SK-N-SH treated with all-trans-retinoic acid at 6 μM for 48 hours (cell line): ENCODE data around the gene MEGF9.

ENCODE experiments used
- ATAC-seq: fragments of 200-7000 bp; cut with Tn5 transposase; 3 replicates; pipeline ENCODE4 v1.9.1; 2020; ENCODE audit warnings: mild to moderate bottlenecking, moderate library complexity
- ARNTL ChIP-seq: fragments of 450-650 bp; formaldehyde crosslinking; IDR thresholded peaks from 2 replicates; pipeline ENCODE4 v1.5.0; 2020; ENCODE audit warnings: low read depth, mild to moderate bottlenecking, moderate library complexity, borderline replicate concordance
- ESRRG ChIP-seq: fragments of 250-450 bp; sonication (Bioruptor Pico); IDR thresholded peaks from 2 replicates; pipeline ENCODE4 v1.6.1; 2021; ENCODE audit warnings: mild to moderate bottlenecking
- GLIS3 ChIP-seq: fragments of 250-450 bp; sonication (Bioruptor Pico); IDR thresholded peaks from 2 replicates; pipeline ENCODE4 v1.5.0; 2020; ENCODE audit warnings: mild to moderate bottlenecking, moderate library complexity
- ISL1 ChIP-seq: fragments of 250-450 bp; sonication (Bioruptor Pico); IDR thresholded peaks from 2 replicates; pipeline ENCODE4 v2.1.2; 2022; ENCODE audit warnings: mild to moderate bottlenecking, moderate library complexity
- OSR1 ChIP-seq: fragments of 250-450 bp; sonication (Bioruptor Pico); IDR thresholded peaks from 2 replicates; pipeline ENCODE4 v1.8.0; 2022; ENCODE audit warnings: moderate library complexity, mild to moderate bottlenecking, inconsistent platforms
- PPARA ChIP-seq: fragments of 250-450 bp; sonication (Bioruptor Pico); IDR thresholded peaks from 2 replicates; pipeline ENCODE4 v1.5.0; 2020; ENCODE audit warnings: mild to moderate bottlenecking, borderline replicate concordance
- TOX ChIP-seq: fragments of 250-450 bp; sonication (Bioruptor Pico); IDR thresholded peaks from 2 replicates; pipeline ENCODE4 v1.8.0; 2021; ENCODE audit warnings: mild to moderate bottlenecking, moderate library complexity, borderline replicate concordance
- ZC3H10 ChIP-seq: fragments of 250-450 bp; sonication (Bioruptor Pico); IDR thresholded peaks from 2 replicates; pipeline ENCODE4 v1.5.1; 2021; ENCODE audit warnings: mild to moderate bottlenecking, moderate library complexity
- ZFP3 ChIP-seq: fragments of 250-450 bp; sonication (Bioruptor Pico); IDR thresholded peaks from 2 replicates; pipeline ENCODE4 v1.5.0; 2020; ENCODE audit warnings: mild to moderate bottlenecking, moderate library complexity
- ZFP30 ChIP-seq: fragments of 450-650 bp; formaldehyde crosslinking; IDR thresholded peaks from 2 replicates; pipeline ENCODE4 v1.5.0; 2022; ENCODE audit warnings: mild to moderate bottlenecking, moderate library complexity
- ZNF565 ChIP-seq: fragments of 450-650 bp; formaldehyde crosslinking; conservative IDR thresholded peaks from 2 replicates; pipeline ENCODE4 v1.5.0; 2020; ENCODE audit warnings: low read depth, mild to moderate bottlenecking, moderate library complexity
- ZNF70 ChIP-seq: fragments of 450-650 bp; formaldehyde crosslinking; IDR thresholded peaks from 2 replicates; pipeline ENCODE4 v1.5.0; 2020; ENCODE audit warnings: mild to moderate bottlenecking, moderate library complexity
- ZNF8 ChIP-seq: fragments of 450-650 bp; formaldehyde crosslinking; IDR thresholded peaks from 2 replicates; pipeline ENCODE4 v1.5.0; 2020; ENCODE audit warnings: mild to moderate bottlenecking, moderate library complexity
- TF ChIP-seq, protein P1 (sequence below): fragments of 250-450 bp; sonication (Bioruptor Pico); IDR thresholded peaks from 2 replicates; pipeline ENCODE4 v1.5.0; 2020; ENCODE audit warnings: mild to moderate bottlenecking, moderate library complexity
- TF ChIP-seq, protein P2 (sequence below): fragments of 250-450 bp; sonication (Bioruptor Pico); IDR thresholded peaks from 2 replicates; pipeline ENCODE4 v1.8.0; 2021; ENCODE audit warnings: low read depth, mild to moderate bottlenecking, moderate library complexity, borderline replicate concordance
- TF ChIP-seq, protein P3 (sequence below): fragments of 250-450 bp; sonication (Bioruptor Pico); IDR thresholded peaks from 2 replicates; pipeline ENCODE4 v1.5.1; 2020; ENCODE audit warnings: low read depth, mild to moderate bottlenecking, moderate library complexity
- TF ChIP-seq, protein P4 (sequence below): fragments of 250-450 bp; sonication (Bioruptor Pico); IDR thresholded peaks from 2 replicates; pipeline ENCODE4 v1.8.0; 2020; ENCODE audit warnings: mild to moderate bottlenecking, moderate library complexity, borderline replicate concordance
- TF ChIP-seq, protein P5 (sequence below): fragments of 250-450 bp; sonication (Bioruptor Pico); IDR thresholded peaks from 2 replicates; pipeline ENCODE4 v1.5.1; 2021; ENCODE audit warnings: mild to moderate bottlenecking, moderate library complexity

The MEGF9 gene

DNA sequence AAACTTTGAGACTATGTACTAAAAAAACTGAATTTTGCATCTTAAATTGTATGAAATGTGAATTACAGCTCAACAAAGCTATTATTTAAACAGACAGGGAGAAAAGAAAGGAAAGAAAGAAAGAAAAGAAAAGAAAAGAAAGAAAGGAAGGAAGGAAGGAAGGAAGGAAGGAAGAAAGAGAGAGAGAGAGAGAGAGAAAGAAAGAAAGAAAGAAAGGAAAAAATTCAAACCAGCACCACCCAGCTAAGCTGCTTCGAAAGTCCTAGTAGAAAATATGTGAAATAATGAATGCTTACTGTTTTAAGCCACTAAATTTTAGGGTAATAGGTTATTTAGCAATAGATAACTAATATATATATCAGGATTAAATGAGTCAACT is 102.6 kb downstream of the MEGF9 start (continued):
- TF ChIP-seq, protein P1, sequence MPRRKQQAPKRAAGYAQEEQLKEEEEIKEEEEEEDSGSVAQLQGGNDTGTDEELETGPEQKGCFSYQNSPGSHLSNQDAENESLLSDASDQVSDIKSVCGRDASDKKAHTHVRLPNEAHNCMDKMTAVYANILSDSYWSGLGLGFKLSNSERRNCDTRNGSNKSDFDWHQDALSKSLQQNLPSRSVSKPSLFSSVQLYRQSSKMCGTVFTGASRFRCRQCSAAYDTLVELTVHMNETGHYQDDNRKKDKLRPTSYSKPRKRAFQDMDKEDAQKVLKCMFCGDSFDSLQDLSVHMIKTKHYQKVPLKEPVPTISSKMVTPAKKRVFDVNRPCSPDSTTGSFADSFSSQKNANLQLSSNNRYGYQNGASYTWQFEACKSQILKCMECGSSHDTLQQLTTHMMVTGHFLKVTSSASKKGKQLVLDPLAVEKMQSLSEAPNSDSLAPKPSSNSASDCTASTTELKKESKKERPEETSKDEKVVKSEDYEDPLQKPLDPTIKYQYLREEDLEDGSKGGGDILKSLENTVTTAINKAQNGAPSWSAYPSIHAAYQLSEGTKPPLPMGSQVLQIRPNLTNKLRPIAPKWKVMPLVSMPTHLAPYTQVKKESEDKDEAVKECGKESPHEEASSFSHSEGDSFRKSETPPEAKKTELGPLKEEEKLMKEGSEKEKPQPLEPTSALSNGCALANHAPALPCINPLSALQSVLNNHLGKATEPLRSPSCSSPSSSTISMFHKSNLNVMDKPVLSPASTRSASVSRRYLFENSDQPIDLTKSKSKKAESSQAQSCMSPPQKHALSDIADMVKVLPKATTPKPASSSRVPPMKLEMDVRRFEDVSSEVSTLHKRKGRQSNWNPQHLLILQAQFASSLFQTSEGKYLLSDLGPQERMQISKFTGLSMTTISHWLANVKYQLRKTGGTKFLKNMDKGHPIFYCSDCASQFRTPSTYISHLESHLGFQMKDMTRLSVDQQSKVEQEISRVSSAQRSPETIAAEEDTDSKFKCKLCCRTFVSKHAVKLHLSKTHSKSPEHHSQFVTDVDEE = no peak

DNA sequence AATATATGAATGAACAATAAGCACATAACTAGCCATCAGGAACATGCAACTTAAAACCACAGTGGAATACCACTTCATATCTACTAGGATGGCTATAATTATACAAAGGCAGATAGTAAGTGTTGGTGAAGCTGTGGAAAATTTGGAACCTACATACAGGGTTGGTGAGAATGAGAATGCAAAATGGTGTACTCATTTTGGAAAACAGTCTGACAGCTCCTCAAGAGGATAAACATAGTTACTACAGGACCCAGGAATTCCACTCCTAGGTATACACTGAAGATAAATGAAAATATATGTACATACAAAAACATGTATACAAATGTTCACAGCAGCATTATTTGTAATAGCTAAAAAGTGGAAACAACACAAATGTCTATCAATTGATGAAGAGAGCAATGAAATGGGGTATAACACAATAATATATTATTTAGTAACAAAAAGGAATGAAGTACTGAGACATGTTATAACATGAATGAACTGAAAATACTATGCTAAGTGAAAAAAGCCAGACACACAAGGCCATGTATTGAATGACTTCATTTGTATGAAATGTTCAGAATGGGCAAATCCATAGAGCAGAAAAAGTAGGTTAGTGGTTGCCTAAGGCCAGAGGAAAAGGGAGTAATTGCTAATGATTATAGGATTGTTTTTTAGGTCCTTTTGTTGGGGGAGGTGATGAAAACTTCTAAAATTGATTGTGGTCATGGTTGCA is 103.1 kb downstream of the MEGF9 start:
- ATAC-seq = peak; percentile 63; the same call in 2 of the 3 replicates
- TF ChIP-seq, protein P2, sequence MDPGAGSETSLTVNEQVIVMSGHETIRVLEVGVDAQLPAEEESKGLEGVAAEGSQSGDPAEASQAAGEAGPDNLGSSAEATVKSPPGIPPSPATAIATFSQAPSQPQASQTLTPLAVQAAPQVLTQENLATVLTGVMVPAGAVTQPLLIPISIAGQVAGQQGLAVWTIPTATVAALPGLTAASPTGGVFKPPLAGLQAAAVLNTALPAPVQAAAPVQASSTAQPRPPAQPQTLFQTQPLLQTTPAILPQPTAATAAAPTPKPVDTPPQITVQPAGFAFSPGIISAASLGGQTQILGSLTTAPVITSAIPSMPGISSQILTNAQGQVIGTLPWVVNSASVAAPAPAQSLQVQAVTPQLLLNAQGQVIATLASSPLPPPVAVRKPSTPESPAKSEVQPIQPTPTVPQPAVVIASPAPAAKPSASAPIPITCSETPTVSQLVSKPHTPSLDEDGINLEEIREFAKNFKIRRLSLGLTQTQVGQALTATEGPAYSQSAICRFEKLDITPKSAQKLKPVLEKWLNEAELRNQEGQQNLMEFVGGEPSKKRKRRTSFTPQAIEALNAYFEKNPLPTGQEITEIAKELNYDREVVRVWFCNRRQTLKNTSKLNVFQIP (CRISPR knock-in tag) = no peak
- TF ChIP-seq ISL1 (CRISPR knock-in tag) (no peak), ARNTL (CRISPR knock-in tag) (no peak), ZNF565 (CRISPR knock-in tag) (no peak), ZC3H10 (CRISPR knock-in tag) (no peak), PPARA (CRISPR knock-in tag) (no peak), ZFP3 (CRISPR knock-in tag) (no peak), GLIS3 (CRISPR knock-in tag) (no peak), TOX (CRISPR knock-in tag) (no peak), ZNF8 (no peak), OSR1 (CRISPR knock-in tag) (no peak), ESRRG (no peak), ZNF70 (CRISPR knock-in tag) (no peak)
- TF ChIP-seq, protein P3, sequence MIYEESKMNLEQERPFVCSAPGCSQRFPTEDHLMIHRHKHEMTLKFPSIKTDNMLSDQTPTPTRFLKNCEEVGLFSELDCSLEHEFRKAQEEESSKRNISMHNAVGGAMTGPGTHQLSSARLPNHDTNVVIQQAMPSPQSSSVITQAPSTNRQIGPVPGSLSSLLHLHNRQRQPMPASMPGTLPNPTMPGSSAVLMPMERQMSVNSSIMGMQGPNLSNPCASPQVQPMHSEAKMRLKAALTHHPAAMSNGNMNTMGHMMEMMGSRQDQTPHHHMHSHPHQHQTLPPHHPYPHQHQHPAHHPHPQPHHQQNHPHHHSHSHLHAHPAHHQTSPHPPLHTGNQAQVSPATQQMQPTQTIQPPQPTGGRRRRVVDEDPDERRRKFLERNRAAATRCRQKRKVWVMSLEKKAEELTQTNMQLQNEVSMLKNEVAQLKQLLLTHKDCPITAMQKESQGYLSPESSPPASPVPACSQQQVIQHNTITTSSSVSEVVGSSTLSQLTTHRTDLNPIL (CRISPR knock-in tag) = no peak
- TF ChIP-seq, protein P1 = no peak
- TF ChIP-seq, protein P4, sequence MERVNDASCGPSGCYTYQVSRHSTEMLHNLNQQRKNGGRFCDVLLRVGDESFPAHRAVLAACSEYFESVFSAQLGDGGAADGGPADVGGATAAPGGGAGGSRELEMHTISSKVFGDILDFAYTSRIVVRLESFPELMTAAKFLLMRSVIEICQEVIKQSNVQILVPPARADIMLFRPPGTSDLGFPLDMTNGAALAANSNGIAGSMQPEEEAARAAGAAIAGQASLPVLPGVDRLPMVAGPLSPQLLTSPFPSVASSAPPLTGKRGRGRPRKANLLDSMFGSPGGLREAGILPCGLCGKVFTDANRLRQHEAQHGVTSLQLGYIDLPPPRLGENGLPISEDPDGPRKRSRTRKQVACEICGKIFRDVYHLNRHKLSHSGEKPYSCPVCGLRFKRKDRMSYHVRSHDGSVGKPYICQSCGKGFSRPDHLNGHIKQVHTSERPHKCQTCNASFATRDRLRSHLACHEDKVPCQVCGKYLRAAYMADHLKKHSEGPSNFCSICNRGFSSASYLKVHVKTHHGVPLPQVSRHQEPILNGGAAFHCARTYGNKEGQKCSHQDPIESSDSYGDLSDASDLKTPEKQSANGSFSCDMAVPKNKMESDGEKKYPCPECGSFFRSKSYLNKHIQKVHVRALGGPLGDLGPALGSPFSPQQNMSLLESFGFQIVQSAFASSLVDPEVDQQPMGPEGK (CRISPR knock-in tag) = no peak
- TF ChIP-seq, all 23 proteins: peak for 0

DNA sequence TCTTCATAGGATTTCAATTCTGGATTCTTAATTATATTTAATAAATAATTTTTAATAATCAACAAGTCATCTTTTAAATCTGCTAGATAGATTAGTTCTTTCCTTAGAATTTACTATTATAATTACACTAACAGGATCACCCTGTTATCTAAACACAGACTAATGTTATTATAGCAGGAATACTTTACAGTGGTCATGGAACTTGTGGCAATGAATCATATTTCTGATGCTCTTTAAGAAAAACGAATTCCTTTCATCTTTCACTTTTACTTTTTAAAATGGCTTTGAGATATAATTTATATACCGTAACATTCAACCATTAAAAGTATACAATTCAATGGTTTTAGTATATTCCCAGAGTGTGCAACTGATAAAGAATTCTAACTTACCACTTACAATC is 104.6 kb downstream of the MEGF9 start:
- ATAC-seq = no peak
- no peak for TF ChIP-seq ZFP30 (CRISPR knock-in tag)
- TF ChIP-seq, protein P4 (CRISPR knock-in tag) = no peak
- no peak for TF ChIP-seq ZNF565 (CRISPR knock-in tag)
- TF ChIP-seq, protein P1 = no peak
- TF ChIP-seq ESRRG = no peak
- TF ChIP-seq, protein P5, sequence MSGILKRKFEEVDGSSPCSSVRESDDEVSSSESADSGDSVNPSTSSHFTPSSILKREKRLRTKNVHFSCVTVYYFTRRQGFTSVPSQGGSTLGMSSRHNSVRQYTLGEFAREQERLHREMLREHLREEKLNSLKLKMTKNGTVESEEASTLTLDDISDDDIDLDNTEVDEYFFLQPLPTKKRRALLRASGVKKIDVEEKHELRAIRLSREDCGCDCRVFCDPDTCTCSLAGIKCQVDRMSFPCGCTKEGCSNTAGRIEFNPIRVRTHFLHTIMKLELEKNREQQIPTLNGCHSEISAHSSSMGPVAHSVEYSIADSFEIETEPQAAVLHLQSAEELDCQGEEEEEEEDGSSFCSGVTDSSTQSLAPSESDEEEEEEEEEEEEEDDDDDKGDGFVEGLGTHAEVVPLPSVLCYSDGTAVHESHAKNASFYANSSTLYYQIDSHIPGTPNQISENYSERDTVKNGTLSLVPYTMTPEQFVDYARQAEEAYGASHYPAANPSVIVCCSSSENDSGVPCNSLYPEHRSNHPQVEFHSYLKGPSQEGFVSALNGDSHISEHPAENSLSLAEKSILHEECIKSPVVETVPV (CRISPR knock-in tag) = no peak
